Uterus (tissue), 4 donors: ENCODE results near the gene TMOD4. TPM values are rescaled to one million over a fixed set of nuclear protein-coding genes. Genes with fewer than 3 reads are reported as not detected.

Source experiments
- DNase-seq, 2 donors: peaks; one replicate each; pipeline ENCODE4 v3.0.0-alpha.2; 2019 to 2020
- H3K27ac ChIP-seq, 2 donors: fragments of 200-600 bp; sonication (generic); 1 replicate in 1 of 2; 2 replicates in 1 of 2; pipeline ENCODE4 v1.5.1; 2016 to 2018
- H3K27me3 ChIP-seq, 2 donors: fragments of 200-600 bp; sonication (generic); one replicate each; pipeline ENCODE4 v1.5.1; 2018 to 2019; ENCODE audit warnings: control low read depth in 1 of 2
- H3K36me3 ChIP-seq, 2 donors: fragments of 200-600 bp; sonication (generic); one replicate each; pipeline ENCODE4 v1.5.1; 2019; ENCODE audit warnings: control low read depth in 1 of 2
- H3K4me1 ChIP-seq, 2 donors: fragments of 200-600 bp; sonication (generic); one replicate each; pipeline ENCODE4 v1.5.1; 2018 to 2019; ENCODE audit warnings: control low read depth in 1 of 2
- H3K4me3 ChIP-seq, 2 donors: fragments of 200-600 bp; sonication (generic); 1 replicate in 1 of 2; 2 replicates in 1 of 2; pipeline ENCODE4 v1.5.1; 2018 to 2019; ENCODE audit warnings: mild to moderate bottlenecking in 1 of 2
- H3K9me3 ChIP-seq, 2 donors: fragments of 200-600 bp; sonication (generic); one replicate each; pipeline ENCODE4 v1.5.1; 2019; ENCODE audit warnings: control low read depth in 1 of 2
- POLR2A ChIP-seq, 2 donors: fragments of 450-650 bp; IDR thresholded peaks; one replicate each; pipeline ENCODE4 v1.6.1; 2016; ENCODE audit warnings: antibody characterized with exemption in 2 of 2, mild to moderate bottlenecking in 1 of 2, moderate library complexity in 1 of 2
- intact Hi-C: fragments of 100-400 bp; cut with DNase I; formaldehyde crosslinking; loops from one replicate; pipeline ENCODE4 v1.15.1; 2023; ENCODE audit warnings: low total_unique reads
- total RNA-seq, 4 donors: library from RNA; depleted of rRNA in 3 of 4; stranded (reverse); fragments of >200 nt in 3 of 4; gene quantifications; one replicate each; pipeline versions ENCODE4 v1.1.0 to v1.2.4, GENCODE V29; 2014 to 2023
- TF ChIP-seq, protein P1 (sequence below), 4 experiments: fragments of 200-600 bp in 2 of 4; fragments of 450-650 bp in 2 of 4; sonication (generic) in 2 of 4; IDR thresholded peaks; one replicate each; pipeline ENCODE4 v1.5.1; 2016 to 2019; ENCODE audit warnings: antibody characterized with exemption in 4 of 4, mild to moderate bottlenecking in 2 of 4, moderate library complexity in 1 of 4
- donor health status: DM: yes; HTN: yes; CAD: no.

The TMOD4 gene
- total RNA-seq, 4 donors from 2014 or later = 0.26 TPM; not detected in 3

DNA sequence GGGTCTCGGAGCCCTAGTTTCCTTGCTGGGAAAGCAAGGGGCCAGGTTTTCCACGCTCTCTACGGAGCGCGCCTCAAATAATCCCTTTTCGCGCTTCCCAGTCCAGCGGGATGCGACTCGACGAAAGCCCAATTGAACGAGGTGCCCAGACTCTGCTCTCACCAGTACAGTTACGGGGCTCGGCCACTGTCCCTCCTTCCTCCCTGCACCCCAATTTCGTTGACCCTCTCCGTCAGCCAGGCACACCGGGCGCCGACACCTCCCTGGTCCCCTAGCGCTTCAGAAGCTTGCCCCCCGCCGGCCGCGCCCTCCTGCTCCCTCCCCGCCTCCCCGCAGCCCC lies 29.7 kb downstream of the TMOD4 start:
- H3K4me1 ChIP-seq = peaks cover 5 to 12% of the 10 kb centered on the region in 2 donors
- H3K27me3 ChIP-seq = no peaks in the 10 kb centered on the region
- DNase-seq = no peak
- intact Hi-C loops = no loop called here
- TF ChIP-seq POLR2A (IDR thresholded peaks at IDR 0.05) = no peak
- TF ChIP-seq, protein P1, sequence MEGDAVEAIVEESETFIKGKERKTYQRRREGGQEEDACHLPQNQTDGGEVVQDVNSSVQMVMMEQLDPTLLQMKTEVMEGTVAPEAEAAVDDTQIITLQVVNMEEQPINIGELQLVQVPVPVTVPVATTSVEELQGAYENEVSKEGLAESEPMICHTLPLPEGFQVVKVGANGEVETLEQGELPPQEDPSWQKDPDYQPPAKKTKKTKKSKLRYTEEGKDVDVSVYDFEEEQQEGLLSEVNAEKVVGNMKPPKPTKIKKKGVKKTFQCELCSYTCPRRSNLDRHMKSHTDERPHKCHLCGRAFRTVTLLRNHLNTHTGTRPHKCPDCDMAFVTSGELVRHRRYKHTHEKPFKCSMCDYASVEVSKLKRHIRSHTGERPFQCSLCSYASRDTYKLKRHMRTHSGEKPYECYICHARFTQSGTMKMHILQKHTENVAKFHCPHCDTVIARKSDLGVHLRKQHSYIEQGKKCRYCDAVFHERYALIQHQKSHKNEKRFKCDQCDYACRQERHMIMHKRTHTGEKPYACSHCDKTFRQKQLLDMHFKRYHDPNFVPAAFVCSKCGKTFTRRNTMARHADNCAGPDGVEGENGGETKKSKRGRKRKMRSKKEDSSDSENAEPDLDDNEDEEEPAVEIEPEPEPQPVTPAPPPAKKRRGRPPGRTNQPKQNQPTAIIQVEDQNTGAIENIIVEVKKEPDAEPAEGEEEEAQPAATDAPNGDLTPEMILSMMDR (IDR thresholded peaks at IDR 0.05) = no peak
- H3K4me3 ChIP-seq = peak overlapping the region; percentile 93 to 98
- H3K9me3 ChIP-seq = no peaks in the 10 kb centered on the region
- H3K36me3 ChIP-seq = no peaks in the 10 kb centered on the region
- peak overlapping the region; percentile 89 for H3K27ac ChIP-seq

- Histone ChIP-seq H3K36me3 (no peaks in the 10 kb centered on the region), H3K4me3 (peak overlapping the region; percentile 93 to 98), H3K4me1 (peaks cover 5 to 12% of the 10 kb centered on the region in 2 donors), H3K27me3 (no peaks in the 10 kb centered on the region), H3K9me3 (no peaks in the 10 kb centered on the region), H3K27ac (peak overlapping the region; percentile 89)
- TF ChIP-seq, protein P1 (IDR thresholded peaks at IDR 0.05) = no peak
- TF ChIP-seq POLR2A (IDR thresholded peaks at IDR 0.05) = no peak
- DNase-seq = no peak
- intact Hi-C loops = no loop called here
These were observed 30.3 kb downstream of the TMOD4 start for GRCh38 chr1:151145304-151146071.

GRCh38 chr1:151144474-151145303 lies 31.1 kb downstream of the TMOD4 start:
- Histone ChIP-seq H3K9me3 (no peaks in the 10 kb centered on the region), H3K27ac (peak overlapping the region; percentile 89), H3K4me1 (peaks cover 5 to 12% of the 10 kb centered on the region in 2 donors), H3K27me3 (no peaks in the 10 kb centered on the region), H3K36me3 (no peaks in the 10 kb centered on the region), H3K4me3 (peak overlapping the region; percentile 93 to 98)
- intact Hi-C loops = no loop called here
- no peak for DNase-seq
- TF ChIP-seq POLR2A (IDR thresholded peaks at IDR 0.05) = no peak
- TF ChIP-seq, protein P1 (IDR thresholded peaks at IDR 0.05) = no peak

DNA sequence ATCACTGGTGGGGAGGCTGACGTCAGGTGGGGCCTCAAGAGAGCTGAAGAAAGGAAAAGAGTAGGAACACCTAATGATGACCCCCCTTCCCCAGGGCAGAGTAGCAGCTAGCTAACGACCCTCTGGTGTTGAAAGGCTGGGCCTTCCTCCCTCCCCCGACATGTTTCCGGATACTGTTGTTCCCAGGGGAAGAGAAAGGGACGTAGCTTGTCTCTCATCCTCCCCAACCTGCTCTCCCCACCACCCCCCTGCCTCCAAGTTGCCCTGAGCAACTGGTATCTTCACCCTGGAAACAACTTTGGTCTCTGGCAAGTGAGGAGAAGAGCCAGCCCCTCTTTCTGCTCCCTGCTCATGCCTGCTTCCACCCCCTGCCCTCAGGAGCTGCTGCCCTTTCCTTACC lies 31.8 kb downstream of the TMOD4 start:
- Histone ChIP-seq H3K27ac (peak overlapping the region; percentile 89), H3K27me3 (no peaks in the 10 kb centered on the region), H3K4me1 (peaks cover 5 to 12% of the 10 kb centered on the region in 2 donors), H3K4me3 (no peak overlapping the region), H3K9me3 (no peaks in the 10 kb centered on the region), H3K36me3 (no peaks in the 10 kb centered on the region)
- TF ChIP-seq POLR2A (IDR thresholded peaks at IDR 0.05) = no peak
- TF ChIP-seq, protein P1 (IDR thresholded peaks at IDR 0.05) = no peak
- DNase-seq = no peak
- intact Hi-C loops = no loop called here

DNA sequence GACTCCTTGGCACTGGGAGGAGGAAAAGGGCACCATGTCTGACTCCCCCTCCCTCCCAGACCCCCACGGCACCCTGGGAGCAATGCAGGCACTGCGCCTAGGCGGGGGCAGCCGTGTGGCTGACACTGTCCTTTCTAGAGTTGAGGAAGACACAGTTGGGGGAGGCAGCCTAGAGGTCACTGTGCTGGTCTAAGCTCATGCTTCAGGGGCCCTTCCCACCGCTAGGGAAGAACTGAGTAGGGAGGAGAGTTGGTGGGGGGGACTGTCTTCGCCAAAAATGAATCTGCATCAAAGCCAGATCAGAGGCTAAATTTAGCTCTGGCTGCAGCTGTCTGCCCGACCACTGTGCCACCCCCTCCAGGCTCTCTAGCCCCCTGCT lies 32.7 kb downstream of the TMOD4 start:
- no peaks in the 10 kb centered on the region for H3K36me3 ChIP-seq
- peaks cover 5 to 12% of the 10 kb centered on the region in 2 donors for H3K4me1 ChIP-seq
- peak overlapping the region; percentile 89 for H3K27ac ChIP-seq
- no peak for DNase-seq
- intact Hi-C loops = no loop called here
- no peak overlapping the region for H3K4me3 ChIP-seq
- H3K27me3 ChIP-seq = no peaks in the 10 kb centered on the region
- no peak for TF ChIP-seq POLR2A (IDR thresholded peaks at IDR 0.05)
- TF ChIP-seq, protein P1 (IDR thresholded peaks at IDR 0.05) = no peak
- H3K9me3 ChIP-seq = no peaks in the 10 kb centered on the region
